ENCODE data around the gene GATA3.

Gene GATA3

GRCh38 chr10:8039321-8039881 is 15.1 kb upstream of the GATA3 start:
- DNase-seq: no peak

GRCh38 chr10:8040651-8041050 is 13.8 kb upstream of the GATA3 start:
- DNase-seq: no peak

- no peak for DNase-seq
Observed at GRCh38 chr10:8041284-8041991, 13.1 kb upstream of the GATA3 start.

- no peak for DNase-seq
Observed at GRCh38 chr10:8041992-8042720, 12.3 kb upstream of the GATA3 start.

GRCh38 chr10:8042721-8043568 is 11.5 kb upstream of the GATA3 start:
- no peak for DNase-seq

- DNase-seq: no peak
Observed at GRCh38 chr10:8043569-8044306, 10.8 kb upstream of the GATA3 start.

GRCh38 chr10:8044331-8044907 is 10.1 kb upstream of the GATA3 start:
- DNase-seq: no peak

GRCh38 chr10:8044908-8045725 is 9.4 kb upstream of the GATA3 start:
- no peak for DNase-seq

GRCh38 chr10:8045726-8046494 is 8.6 kb upstream of the GATA3 start:
- DNase-seq: no peak

GRCh38 chr10:8047452-8048280 is 6.8 kb upstream of the GATA3 start:
- DNase-seq: no peak

- DNase-seq: no peak
Observed at GRCh38 chr10:8048281-8049008, 6.0 kb upstream of the GATA3 start.

GRCh38 chr10:8049045-8049864 is 5.2 kb upstream of the GATA3 start:
- no peak for DNase-seq

- DNase-seq: no peak
Observed at GRCh38 chr10:8049865-8050555, 4.5 kb upstream of the GATA3 start.

- DNase-seq: no peak
Observed at GRCh38 chr10:8050556-8051108, 3.9 kb upstream of the GATA3 start.

GRCh38 chr10:8051109-8051821 is 3.2 kb upstream of the GATA3 start:
- no peak for DNase-seq

GRCh38 chr10:8051851-8052257 is 2.6 kb upstream of the GATA3 start:
- DNase-seq: no peak

Measured in NCI-H2171 treated with DMSO at 0.1 percent for 48 hours (cell line).